Measurements from ENCODE around the gene INCA1. TPM values are rescaled to one million over a fixed set of nuclear protein-coding genes. Genes with fewer than 3 reads are reported as not detected.

Gene INCA1
- total RNA-seq, 1 donor from 2014 or later = 0.44 TPM

DNA sequence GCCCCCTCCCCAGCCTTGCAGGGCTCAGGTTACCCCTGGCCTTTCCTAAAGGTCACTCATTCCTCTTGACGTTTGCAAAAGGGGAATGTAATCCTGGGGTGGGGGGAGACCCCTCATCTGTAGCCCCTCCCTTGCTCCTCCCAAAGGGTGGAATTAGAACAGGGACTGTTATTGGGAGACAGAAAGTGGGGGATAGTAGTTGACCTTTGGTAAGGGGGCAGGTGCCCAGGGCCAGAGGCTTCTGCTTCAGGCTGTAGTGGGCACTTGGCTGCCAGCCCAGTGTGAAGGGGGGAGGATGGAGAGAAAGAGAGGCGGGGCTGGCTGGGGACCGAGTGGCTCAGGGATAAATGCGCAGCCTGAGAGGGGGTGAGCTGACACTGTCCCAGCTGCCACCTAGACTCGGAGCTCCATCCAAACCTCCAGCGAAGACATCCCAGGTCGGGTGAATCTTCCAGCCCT is 46.5 kb downstream of the INCA1 start, which contains the start of gene ENO3:
ENO3 (plus strand) TSS at position 374 of the 459 bp plus-strand sequence. CDS start 711 bp downstream, outside the sequence.
- peaks cover 7% of the 10 kb centered on the region for H3K27me3 Mint-ChIP-seq (ENCODE audit: unreplicated experiment)
- H3K27ac Mint-ChIP-seq (ENCODE audit: unreplicated experiment) = peak within 1 kb of the TSS; percentile 94
- DNase-seq = peak; percentile 63
- H3K4me1 Mint-ChIP-seq (ENCODE audit: low read depth, unreplicated experiment) = peaks cover 26% of the 10 kb centered on the region
- peaks cover 17% of the 10 kb centered on the region for H3K9me3 Mint-ChIP-seq (ENCODE audit: unreplicated experiment)
- TF ChIP-seq, protein P1, sequence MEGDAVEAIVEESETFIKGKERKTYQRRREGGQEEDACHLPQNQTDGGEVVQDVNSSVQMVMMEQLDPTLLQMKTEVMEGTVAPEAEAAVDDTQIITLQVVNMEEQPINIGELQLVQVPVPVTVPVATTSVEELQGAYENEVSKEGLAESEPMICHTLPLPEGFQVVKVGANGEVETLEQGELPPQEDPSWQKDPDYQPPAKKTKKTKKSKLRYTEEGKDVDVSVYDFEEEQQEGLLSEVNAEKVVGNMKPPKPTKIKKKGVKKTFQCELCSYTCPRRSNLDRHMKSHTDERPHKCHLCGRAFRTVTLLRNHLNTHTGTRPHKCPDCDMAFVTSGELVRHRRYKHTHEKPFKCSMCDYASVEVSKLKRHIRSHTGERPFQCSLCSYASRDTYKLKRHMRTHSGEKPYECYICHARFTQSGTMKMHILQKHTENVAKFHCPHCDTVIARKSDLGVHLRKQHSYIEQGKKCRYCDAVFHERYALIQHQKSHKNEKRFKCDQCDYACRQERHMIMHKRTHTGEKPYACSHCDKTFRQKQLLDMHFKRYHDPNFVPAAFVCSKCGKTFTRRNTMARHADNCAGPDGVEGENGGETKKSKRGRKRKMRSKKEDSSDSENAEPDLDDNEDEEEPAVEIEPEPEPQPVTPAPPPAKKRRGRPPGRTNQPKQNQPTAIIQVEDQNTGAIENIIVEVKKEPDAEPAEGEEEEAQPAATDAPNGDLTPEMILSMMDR (IDR thresholded peaks at IDR 0.05; ENCODE audit: partially characterized antibody, unreplicated experiment) = no peak
- H3K4me3 Mint-ChIP-seq (ENCODE audit: unreplicated experiment) = peak within 1 kb of the TSS; percentile 88
- H3K36me3 Mint-ChIP-seq (ENCODE audit: unreplicated experiment) = peaks cover 5% of the 10 kb centered on the region

DNA sequence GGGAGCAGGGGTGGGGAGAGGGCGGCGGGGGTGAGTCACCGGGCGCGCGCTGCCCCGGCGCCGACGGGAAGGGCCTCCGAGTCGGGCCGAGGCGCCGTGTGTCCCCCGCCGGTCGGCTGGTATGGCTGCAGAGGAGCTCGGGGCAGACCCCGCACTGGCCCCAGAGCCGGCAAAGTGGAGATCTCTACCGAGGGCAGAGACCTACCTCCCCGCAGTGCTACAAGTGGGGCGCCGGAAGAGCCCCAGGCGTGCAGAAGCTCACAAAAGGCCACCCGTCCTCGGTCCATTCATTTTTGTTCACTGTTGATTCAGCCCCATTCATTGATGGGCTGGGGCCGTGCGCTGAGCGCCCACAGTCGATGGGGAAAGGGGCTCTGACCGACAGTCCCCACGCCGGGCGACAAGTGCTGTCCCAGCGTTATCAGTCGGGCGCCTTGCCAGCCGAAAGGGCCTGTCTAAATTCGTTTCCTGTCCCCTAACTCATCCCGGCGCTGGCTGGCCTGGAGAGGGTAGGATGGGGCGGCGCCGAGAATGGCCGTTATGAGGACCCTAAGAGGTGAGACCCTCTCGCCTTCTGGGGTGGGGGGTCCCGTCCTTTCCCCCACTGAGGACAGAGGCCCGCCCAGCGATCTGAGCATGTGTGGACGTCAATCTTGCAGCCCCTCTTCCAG is 47.1 kb downstream of the INCA1 start:
- Mint-ChIP-seq H3K27ac (ENCODE audit: unreplicated experiment) (peak overlapping the region; percentile 94), H3K27me3 (ENCODE audit: unreplicated experiment) (peaks cover 7% of the 10 kb centered on the region), H3K4me1 (ENCODE audit: low read depth, unreplicated experiment) (peaks cover 31% of the 10 kb centered on the region), H3K9me3 (ENCODE audit: unreplicated experiment) (peaks cover 17% of the 10 kb centered on the region), H3K4me3 (ENCODE audit: unreplicated experiment) (peak overlapping the region; percentile 88), H3K36me3 (ENCODE audit: unreplicated experiment) (peaks cover 5% of the 10 kb centered on the region)
- TF ChIP-seq, protein P1 (IDR thresholded peaks at IDR 0.05; ENCODE audit: partially characterized antibody, unreplicated experiment) = no peak
- peak; percentile 45 for DNase-seq

DNA sequence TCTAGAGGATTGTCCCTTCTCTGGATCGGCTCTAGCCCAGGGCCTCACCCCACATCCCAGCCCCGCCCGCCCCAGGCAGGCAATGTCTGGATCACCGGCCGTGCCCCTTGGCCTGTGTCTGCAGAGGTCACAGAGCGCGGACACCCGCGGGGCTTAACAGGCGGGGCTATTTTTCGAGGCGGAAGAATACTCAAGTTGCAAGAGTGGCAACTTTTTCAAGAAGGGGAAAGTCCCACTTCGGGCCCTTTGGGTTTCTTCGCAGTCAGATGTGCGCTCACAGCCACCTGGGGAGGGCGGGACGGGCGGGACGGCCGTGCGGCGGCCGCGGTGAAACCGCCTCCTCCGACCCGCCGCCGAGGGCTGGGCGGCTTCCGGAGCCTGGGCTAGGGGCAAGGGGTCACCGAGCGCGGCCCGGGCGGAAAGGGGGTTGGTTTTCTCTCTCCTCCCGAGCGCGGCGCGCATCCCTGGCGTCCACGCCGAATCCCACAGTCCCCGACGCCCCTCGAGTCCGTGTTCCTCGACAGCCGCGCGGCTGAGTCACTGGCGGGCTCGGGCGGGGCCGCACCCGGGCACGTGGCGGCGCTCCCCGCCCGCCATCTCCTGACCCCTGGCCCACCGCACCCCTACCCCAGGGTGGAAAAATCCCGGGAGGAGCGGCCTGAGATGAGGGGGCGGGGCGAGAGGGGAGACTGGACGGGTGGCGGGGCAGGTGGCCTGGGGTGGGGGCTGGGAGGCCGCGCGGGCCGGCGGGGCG is 47.8 kb downstream of the INCA1 start:
- H3K4me1 Mint-ChIP-seq (ENCODE audit: low read depth, unreplicated experiment) = peaks cover 32% of the 10 kb centered on the region
- H3K36me3 Mint-ChIP-seq (ENCODE audit: unreplicated experiment) = peaks cover 5% of the 10 kb centered on the region
- H3K4me3 Mint-ChIP-seq (ENCODE audit: unreplicated experiment) = peak overlapping the region; percentile 79
- H3K27ac Mint-ChIP-seq (ENCODE audit: unreplicated experiment) = peak overlapping the region; percentile 38
- TF ChIP-seq, protein P1 (IDR thresholded peaks at IDR 0.05; ENCODE audit: partially characterized antibody, unreplicated experiment) = no peak
- DNase-seq = peak; percentile 74
- peaks cover 7% of the 10 kb centered on the region for H3K27me3 Mint-ChIP-seq (ENCODE audit: unreplicated experiment)
- peaks cover 17% of the 10 kb centered on the region for H3K9me3 Mint-ChIP-seq (ENCODE audit: unreplicated experiment)

DNA sequence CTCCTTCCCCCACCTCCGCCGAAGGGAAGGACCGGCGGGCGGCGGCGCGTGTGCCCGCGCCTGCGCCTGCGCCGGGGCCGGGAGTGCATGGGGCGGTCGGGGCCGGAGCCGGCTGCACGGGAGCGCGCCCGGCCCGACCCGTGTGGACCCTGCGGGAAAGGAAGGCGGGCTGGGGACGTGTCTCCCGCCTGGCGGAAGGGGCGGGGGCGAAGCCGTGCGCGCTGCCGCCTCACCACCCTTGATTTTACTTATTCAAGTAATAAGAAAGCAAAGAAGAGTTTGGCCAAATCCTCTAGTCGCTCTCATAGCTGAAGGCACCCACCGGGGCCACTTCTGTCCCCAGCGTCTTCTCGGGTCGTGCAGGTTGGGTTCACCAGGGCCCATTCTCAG is 48.4 kb downstream of the INCA1 start:
- peaks cover 12% of the 10 kb centered on the region for H3K9me3 Mint-ChIP-seq (ENCODE audit: unreplicated experiment)
- peak; percentile 78 for DNase-seq
- H3K27me3 Mint-ChIP-seq (ENCODE audit: unreplicated experiment) = peaks cover 6% of the 10 kb centered on the region
- TF ChIP-seq, protein P1 (IDR thresholded peaks at IDR 0.05; ENCODE audit: partially characterized antibody, unreplicated experiment) = no peak
- peaks cover 31% of the 10 kb centered on the region for H3K4me1 Mint-ChIP-seq (ENCODE audit: low read depth, unreplicated experiment)
- H3K36me3 Mint-ChIP-seq (ENCODE audit: unreplicated experiment) = peaks cover 5% of the 10 kb centered on the region
- H3K4me3 Mint-ChIP-seq (ENCODE audit: unreplicated experiment) = peak overlapping the region; percentile 100
- peak overlapping the region; percentile 98 for H3K27ac Mint-ChIP-seq (ENCODE audit: unreplicated experiment)

Data from glutamatergic neuron (in vitro differentiated cells).